ENCODE measurements around the gene ZNF558. TPM values are rescaled to one million over a fixed set of nuclear protein-coding genes. Genes with fewer than 3 reads are reported as not detected.

The ZNF558 gene
- total RNA-seq, 1 experiment from 2014 or later: 12.3 TPM

DNA sequence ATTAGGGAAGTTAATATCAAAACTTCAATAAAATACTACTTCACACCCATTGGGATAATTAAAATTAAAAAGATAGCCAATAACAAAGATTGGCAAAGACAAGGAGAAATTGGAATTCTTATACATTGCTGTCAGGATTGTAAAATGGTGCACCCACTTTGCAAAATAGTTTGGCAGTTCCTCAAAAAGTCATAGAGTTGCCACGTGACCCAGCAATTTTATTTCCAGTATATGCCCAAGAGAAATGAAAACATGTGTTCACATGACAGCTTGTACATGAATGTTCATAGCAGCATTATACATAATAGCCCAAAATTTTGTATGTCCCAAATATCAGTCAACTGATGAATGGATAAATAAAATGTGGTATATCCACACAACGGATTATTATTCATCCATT is 3.3 kb upstream of the ZNF558 start:
- no TSS peak for BruUV-seq (replicated peaks)
- H3K9me3 Mint-ChIP-seq (ENCODE audit: low read depth, unreplicated experiment): peaks cover 2% of the 10 kb centered on the region
- intact Hi-C loops (cut with micrococcal nuclease; ENCODE audit: unreplicated experiment): loop anchor here (10.0 kb wide), 1 partner anchor 181 kb away; no protein-coding TSS in a partner anchor
- H3K27ac Mint-ChIP-seq (ENCODE audit: unreplicated experiment): no peak overlapping the region
- H3K36me3 Mint-ChIP-seq (ENCODE audit: insufficient read depth, unreplicated experiment): peaks cover 18% of the 10 kb centered on the region
- H3K4me3 Mint-ChIP-seq (ENCODE audit: low read depth, unreplicated experiment): no peak overlapping the region
- no peaks in the 10 kb centered on the region for H3K4me1 Mint-ChIP-seq (ENCODE audit: low read depth, unreplicated experiment)
- TF ChIP-seq, protein P1, sequence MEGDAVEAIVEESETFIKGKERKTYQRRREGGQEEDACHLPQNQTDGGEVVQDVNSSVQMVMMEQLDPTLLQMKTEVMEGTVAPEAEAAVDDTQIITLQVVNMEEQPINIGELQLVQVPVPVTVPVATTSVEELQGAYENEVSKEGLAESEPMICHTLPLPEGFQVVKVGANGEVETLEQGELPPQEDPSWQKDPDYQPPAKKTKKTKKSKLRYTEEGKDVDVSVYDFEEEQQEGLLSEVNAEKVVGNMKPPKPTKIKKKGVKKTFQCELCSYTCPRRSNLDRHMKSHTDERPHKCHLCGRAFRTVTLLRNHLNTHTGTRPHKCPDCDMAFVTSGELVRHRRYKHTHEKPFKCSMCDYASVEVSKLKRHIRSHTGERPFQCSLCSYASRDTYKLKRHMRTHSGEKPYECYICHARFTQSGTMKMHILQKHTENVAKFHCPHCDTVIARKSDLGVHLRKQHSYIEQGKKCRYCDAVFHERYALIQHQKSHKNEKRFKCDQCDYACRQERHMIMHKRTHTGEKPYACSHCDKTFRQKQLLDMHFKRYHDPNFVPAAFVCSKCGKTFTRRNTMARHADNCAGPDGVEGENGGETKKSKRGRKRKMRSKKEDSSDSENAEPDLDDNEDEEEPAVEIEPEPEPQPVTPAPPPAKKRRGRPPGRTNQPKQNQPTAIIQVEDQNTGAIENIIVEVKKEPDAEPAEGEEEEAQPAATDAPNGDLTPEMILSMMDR (IDR thresholded peaks at IDR 0.05; ENCODE audit: unreplicated experiment): no peak
- CTCF ChIA-PET: no interaction called here
- no peak for DNase-seq
- no peaks in the 10 kb centered on the region for H3K27me3 Mint-ChIP-seq (ENCODE audit: unreplicated experiment)

DNA sequence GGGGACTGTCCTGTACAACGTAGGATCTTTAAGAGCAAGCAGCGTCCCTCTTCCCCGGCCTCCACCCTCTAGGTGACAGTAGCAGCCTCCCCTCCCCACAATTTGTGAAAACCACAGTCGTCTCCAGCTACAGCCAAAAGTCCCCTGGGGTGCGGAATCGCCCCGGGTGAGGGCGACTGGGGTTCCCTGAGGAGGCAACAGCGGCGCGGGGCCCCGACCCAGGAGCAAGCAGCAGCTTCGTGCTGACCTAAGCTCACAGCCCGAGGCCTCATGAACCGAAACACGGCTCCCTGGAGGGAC is 322 bp downstream of the ZNF558 start:
- CTCF ChIA-PET: interaction anchor here (0.5 kb wide), 1 partner anchor 201 kb away, joined by 3 read pairs; no protein-coding TSS in a partner anchor
- no peaks in the 10 kb centered on the region for H3K4me1 Mint-ChIP-seq (ENCODE audit: low read depth, unreplicated experiment)
- peaks cover 23% of the 10 kb centered on the region for H3K36me3 Mint-ChIP-seq (ENCODE audit: insufficient read depth, unreplicated experiment)
- H3K4me3 Mint-ChIP-seq (ENCODE audit: low read depth, unreplicated experiment): peak overlapping the region; percentile 80
- H3K27me3 Mint-ChIP-seq (ENCODE audit: unreplicated experiment): no peaks in the 10 kb centered on the region
- no TSS peak for BruUV-seq (replicated peaks)
- no peaks in the 10 kb centered on the region for H3K9me3 Mint-ChIP-seq (ENCODE audit: low read depth, unreplicated experiment)
- DNase-seq: no peak
- intact Hi-C loops (cut with micrococcal nuclease; ENCODE audit: unreplicated experiment): loop anchor here (10.0 kb wide), 1 partner anchor 177 kb away; no protein-coding TSS in a partner anchor
- H3K27ac Mint-ChIP-seq (ENCODE audit: unreplicated experiment): peak overlapping the region; percentile 70
- TF ChIP-seq, protein P1 (IDR thresholded peaks at IDR 0.05; ENCODE audit: unreplicated experiment): no peak

DNA sequence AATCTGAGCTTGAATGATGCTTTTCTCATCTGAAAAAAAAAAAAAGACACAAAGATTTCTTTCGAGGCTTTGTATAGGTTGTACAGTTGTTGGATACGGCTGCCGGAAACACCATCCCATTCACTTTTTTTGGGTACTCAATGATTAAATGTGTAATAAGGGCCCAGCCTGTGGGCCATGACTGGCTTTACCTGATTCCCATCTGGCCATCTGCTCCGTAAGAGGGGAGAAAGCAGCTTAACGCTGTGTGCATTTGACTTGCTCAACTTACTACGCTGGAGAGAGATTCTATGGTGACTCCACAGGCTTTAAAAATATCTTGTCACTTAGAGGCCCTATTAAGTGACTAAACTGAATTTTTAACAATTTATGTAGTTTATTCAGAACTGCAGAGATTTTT is 731 bp downstream of the ZNF558 start:
- no peak for DNase-seq
- H3K9me3 Mint-ChIP-seq (ENCODE audit: low read depth, unreplicated experiment): no peaks in the 10 kb centered on the region
- no peak overlapping the region for H3K27ac Mint-ChIP-seq (ENCODE audit: unreplicated experiment)
- intact Hi-C loops (cut with micrococcal nuclease; ENCODE audit: unreplicated experiment): loop anchor here (10.0 kb wide), 1 partner anchor 177 kb away; no protein-coding TSS in a partner anchor
- H3K4me3 Mint-ChIP-seq (ENCODE audit: low read depth, unreplicated experiment): peak overlapping the region; percentile 80
- peaks cover 23% of the 10 kb centered on the region for H3K36me3 Mint-ChIP-seq (ENCODE audit: insufficient read depth, unreplicated experiment)
- TF ChIP-seq, protein P1 (IDR thresholded peaks at IDR 0.05; ENCODE audit: unreplicated experiment): no peak
- H3K27me3 Mint-ChIP-seq (ENCODE audit: unreplicated experiment): no peaks in the 10 kb centered on the region
- CTCF ChIA-PET: no interaction called here
- BruUV-seq (replicated peaks): no TSS peak
- no peaks in the 10 kb centered on the region for H3K4me1 Mint-ChIP-seq (ENCODE audit: low read depth, unreplicated experiment)

DNA sequence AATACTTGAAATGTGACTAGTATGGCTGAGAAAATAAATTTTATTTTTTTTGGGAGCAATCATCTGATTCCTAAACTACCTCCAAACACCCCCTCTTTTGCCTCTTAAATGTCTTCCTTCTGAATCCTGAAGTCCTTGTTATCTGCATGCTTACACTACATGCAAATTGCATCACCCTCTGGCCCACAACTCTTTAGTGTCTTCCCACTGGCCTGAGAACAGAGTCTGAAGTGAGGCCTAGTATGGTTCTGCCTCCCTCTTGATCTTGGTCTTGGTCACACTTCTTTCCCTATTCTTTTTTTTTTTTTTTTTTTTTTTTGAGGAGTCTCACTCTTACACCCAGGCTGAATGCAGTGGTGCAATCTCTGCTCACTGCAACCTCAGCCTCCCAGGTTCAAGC is 4.8 kb downstream of the ZNF558 start:
- no peak for DNase-seq
- CTCF ChIA-PET: no interaction called here
- Mint-ChIP-seq H3K4me3 (ENCODE audit: low read depth, unreplicated experiment) (no peak overlapping the region), H3K36me3 (ENCODE audit: insufficient read depth, unreplicated experiment) (peaks cover 29% of the 10 kb centered on the region), H3K9me3 (ENCODE audit: low read depth, unreplicated experiment) (peaks cover 5% of the 10 kb centered on the region), H3K27me3 (ENCODE audit: unreplicated experiment) (no peaks in the 10 kb centered on the region), H3K4me1 (ENCODE audit: low read depth, unreplicated experiment) (no peaks in the 10 kb centered on the region), H3K27ac (ENCODE audit: unreplicated experiment) (no peak overlapping the region)
- intact Hi-C loops (cut with micrococcal nuclease; ENCODE audit: unreplicated experiment): no loop called here
- TF ChIP-seq, protein P1 (IDR thresholded peaks at IDR 0.05; ENCODE audit: unreplicated experiment): no peak
- BruUV-seq (replicated peaks): no TSS peak

Measured in Calu3 (cell line).